ENCODE results near the gene ZNF496.

GRCh38 chr1:247294282-247294681 lies 37.4 kb downstream of the ZNF496 start:
- TF ChIP-seq CTCF (conservative IDR thresholded peaks at IDR 0.05 in 1 of 2, IDR thresholded peaks at IDR 0.05 in 1 of 2; ENCODE audit: low read depth in 1 of 2, low read length in 2 of 2) (no peak), EZH2 (IDR thresholded peaks at IDR 0.05; ENCODE audit: low read length, missing control alignments) (no peak)

Data from fibroblast of lung (primary cell).